HL-60 (cell line): ENCODE results near the gene NF2.

Experiments
- DNase-seq, 2 experiments: peaks; one replicate each; pipeline ENCODE4 v3.0.0-alpha.2; 2010 to 2020; ENCODE audit warnings: low read depth in 1 of 2, low spot score in 1 of 2
- H3K27ac ChIP-seq: fragments of 250-450 bp; sonication (Bioruptor Pico); replicated peaks from 2 replicates; pipeline ENCODE4 v1.5.1; 2020; ENCODE audit warnings: mild to moderate bottlenecking, moderate library complexity
- H3K27me3 ChIP-seq: fragments of 250-450 bp; sonication (Bioruptor Pico); 2 replicates; pipeline ENCODE4 v1.5.1; 2021; ENCODE audit warnings: mild to moderate bottlenecking, moderate library complexity; ENCODE audit not compliant: insufficient read depth, poor library complexity, severe bottlenecking
- H3K4me3 ChIP-seq: replicated peaks from 2 replicates; pipeline ENCODE4 v1.5.1; 2011; ENCODE audit warnings: mild to moderate bottlenecking, control low read depth, low read length; ENCODE audit not compliant: insufficient read depth
- GABPA ChIP-seq: IDR thresholded peaks from 2 replicates; pipeline ENCODE4 v1.6.1; 2012; ENCODE audit warnings: low read depth
- POLR2AphosphoS5 ChIP-seq: IDR thresholded peaks from 2 replicates; pipeline ENCODE4 v1.6.1; 2012; ENCODE audit warnings: low read depth
- SPI1 ChIP-seq: IDR thresholded peaks from 2 replicates; pipeline ENCODE4 v1.6.1; 2012; ENCODE audit warnings: low read depth, mild to moderate bottlenecking, borderline replicate concordance
- TF ChIP-seq, protein P1 (sequence below): IDR thresholded peaks from one replicate; pipeline ENCODE4 v1.5.1; 2011; ENCODE audit warnings: low read length, control low read depth, inconsistent platforms; ENCODE audit not compliant: insufficient read depth
- TF ChIP-seq, protein P2 (sequence below): IDR thresholded peaks from 2 replicates; pipeline ENCODE4 v1.6.1; 2012; ENCODE audit warnings: low read depth; ENCODE audit not compliant: insufficient replicate concordance

Gene NF2

DNA sequence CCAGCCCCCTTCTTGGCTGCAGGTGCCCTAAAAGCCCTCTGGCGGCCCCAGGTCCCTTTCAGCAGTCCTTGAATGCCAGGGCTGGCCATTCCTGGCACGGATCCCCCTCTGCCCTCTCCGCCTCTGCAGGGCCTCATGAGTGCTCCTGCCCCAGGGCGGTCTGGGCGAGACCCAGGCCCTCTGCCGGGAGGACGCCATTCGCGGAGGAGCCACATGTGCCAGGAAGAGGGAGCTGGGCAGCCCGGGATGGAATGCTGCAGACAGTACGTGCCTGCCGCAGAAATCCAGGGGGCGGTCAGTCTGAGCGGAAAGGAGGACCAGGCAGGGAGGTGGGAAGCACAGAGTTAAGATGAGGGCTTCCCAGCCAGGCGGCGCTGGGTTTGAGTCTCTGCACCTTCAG lies 119.2 kb downstream of the NF2 start:
- Histone ChIP-seq H3K27me3 (peaks cover 36% of the 10 kb centered on the region), H3K27ac (no peak overlapping the region), H3K4me3 (no peak overlapping the region)
- TF ChIP-seq SPI1 (no peak), GABPA (no peak), POLR2AphosphoS5 (no peak)
- TF ChIP-seq, protein P1, sequence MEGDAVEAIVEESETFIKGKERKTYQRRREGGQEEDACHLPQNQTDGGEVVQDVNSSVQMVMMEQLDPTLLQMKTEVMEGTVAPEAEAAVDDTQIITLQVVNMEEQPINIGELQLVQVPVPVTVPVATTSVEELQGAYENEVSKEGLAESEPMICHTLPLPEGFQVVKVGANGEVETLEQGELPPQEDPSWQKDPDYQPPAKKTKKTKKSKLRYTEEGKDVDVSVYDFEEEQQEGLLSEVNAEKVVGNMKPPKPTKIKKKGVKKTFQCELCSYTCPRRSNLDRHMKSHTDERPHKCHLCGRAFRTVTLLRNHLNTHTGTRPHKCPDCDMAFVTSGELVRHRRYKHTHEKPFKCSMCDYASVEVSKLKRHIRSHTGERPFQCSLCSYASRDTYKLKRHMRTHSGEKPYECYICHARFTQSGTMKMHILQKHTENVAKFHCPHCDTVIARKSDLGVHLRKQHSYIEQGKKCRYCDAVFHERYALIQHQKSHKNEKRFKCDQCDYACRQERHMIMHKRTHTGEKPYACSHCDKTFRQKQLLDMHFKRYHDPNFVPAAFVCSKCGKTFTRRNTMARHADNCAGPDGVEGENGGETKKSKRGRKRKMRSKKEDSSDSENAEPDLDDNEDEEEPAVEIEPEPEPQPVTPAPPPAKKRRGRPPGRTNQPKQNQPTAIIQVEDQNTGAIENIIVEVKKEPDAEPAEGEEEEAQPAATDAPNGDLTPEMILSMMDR = no peak
- TF ChIP-seq, protein P2, sequence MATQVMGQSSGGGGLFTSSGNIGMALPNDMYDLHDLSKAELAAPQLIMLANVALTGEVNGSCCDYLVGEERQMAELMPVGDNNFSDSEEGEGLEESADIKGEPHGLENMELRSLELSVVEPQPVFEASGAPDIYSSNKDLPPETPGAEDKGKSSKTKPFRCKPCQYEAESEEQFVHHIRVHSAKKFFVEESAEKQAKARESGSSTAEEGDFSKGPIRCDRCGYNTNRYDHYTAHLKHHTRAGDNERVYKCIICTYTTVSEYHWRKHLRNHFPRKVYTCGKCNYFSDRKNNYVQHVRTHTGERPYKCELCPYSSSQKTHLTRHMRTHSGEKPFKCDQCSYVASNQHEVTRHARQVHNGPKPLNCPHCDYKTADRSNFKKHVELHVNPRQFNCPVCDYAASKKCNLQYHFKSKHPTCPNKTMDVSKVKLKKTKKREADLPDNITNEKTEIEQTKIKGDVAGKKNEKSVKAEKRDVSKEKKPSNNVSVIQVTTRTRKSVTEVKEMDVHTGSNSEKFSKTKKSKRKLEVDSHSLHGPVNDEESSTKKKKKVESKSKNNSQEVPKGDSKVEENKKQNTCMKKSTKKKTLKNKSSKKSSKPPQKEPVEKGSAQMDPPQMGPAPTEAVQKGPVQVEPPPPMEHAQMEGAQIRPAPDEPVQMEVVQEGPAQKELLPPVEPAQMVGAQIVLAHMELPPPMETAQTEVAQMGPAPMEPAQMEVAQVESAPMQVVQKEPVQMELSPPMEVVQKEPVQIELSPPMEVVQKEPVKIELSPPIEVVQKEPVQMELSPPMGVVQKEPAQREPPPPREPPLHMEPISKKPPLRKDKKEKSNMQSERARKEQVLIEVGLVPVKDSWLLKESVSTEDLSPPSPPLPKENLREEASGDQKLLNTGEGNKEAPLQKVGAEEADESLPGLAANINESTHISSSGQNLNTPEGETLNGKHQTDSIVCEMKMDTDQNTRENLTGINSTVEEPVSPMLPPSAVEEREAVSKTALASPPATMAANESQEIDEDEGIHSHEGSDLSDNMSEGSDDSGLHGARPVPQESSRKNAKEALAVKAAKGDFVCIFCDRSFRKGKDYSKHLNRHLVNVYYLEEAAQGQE = no peak
- DNase-seq = no peak

DNA sequence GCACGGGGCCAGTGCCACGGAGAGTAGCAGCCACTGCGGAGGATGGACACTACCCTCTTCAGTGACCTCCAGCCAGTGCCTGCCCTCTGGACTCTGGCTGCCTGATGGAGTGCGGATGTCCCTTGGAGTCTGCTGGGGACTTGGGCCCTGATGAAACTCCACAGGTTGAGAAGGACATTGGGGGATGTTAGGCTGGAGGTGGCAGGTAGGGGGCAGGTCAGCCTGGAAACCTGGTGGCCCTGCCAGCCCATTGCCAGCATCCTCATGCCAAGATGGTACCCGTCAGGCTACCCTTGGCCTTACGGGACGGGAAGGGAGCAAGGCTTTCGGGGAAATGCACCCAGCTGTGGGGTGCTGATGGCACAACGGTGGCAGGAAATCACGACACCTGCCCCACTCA lies 120.3 kb downstream of the NF2 start:
- Histone ChIP-seq H3K27ac (no peak overlapping the region), H3K4me3 (no peak overlapping the region), H3K27me3 (peaks cover 31% of the 10 kb centered on the region)
- TF ChIP-seq, protein P2 = no peak
- TF ChIP-seq SPI1 (no peak), POLR2AphosphoS5 (no peak), GABPA (no peak)
- TF ChIP-seq, protein P1 = no peak
- DNase-seq = no peak

DNA sequence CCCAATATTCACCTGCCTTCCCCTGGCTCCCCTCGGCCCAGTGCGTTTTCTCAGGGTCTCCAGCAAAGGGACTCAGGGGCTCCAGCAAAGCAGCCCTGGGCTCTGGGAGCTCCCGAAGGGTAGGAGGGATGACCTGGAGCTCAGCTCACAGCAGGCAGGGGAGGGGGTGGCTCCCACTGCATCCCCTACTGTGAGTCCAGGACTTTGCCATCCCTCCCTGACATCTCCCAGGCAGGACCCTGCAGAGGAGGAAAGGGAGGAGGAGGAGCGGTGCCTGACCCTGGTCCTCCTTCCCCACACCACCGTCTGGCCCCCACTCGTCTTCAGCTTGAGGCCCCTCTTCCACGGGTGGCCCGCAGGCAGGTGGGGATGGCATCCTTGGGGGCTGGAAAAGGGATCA lies 121.4 kb downstream of the NF2 start:
- Histone ChIP-seq H3K27me3 (peaks cover 22% of the 10 kb centered on the region), H3K27ac (no peak overlapping the region), H3K4me3 (no peak overlapping the region)
- DNase-seq = no peak
- TF ChIP-seq, protein P1 = no peak
- TF ChIP-seq, protein P2 = no peak
- TF ChIP-seq GABPA (no peak), SPI1 (no peak), POLR2AphosphoS5 (no peak)
